Stomach (tissue), 4 donors: ENCODE measurements around the gene KMT2E.

Experiments
- CTCF ChIP-seq, 7 experiments: fragments of 450-650 bp in 4 of 7; fragments of 200-600 bp in 3 of 7; sonication (generic) in 3 of 7; IDR thresholded peaks; one replicate each; pipeline ENCODE4 v1.5.1; 2016 to 2019; ENCODE audit warnings: antibody characterized with exemption in 7 of 7, control low read depth in 2 of 7, mild to moderate bottlenecking in 1 of 7
- EP300 ChIP-seq: sonication (generic); formaldehyde crosslinking; IDR thresholded peaks from one replicate; pipeline ENCODE4 v1.6.1; 2017; ENCODE audit warnings: antibody characterized with exemption
- POLR2A ChIP-seq, 4 donors: fragments of 450-650 bp; IDR thresholded peaks; one replicate each; pipeline ENCODE4 v1.6.1; 2016; ENCODE audit warnings: antibody characterized with exemption in 4 of 4, control low read depth in 2 of 4, mild to moderate bottlenecking in 1 of 4, moderate library complexity in 1 of 4
- POLR2AphosphoS5 ChIP-seq, 3 donors: sonication (generic); formaldehyde crosslinking; IDR thresholded peaks; one replicate each; pipeline ENCODE4 v1.6.1; 2016; ENCODE audit warnings: antibody characterized with exemption in 3 of 3

GRCh38 chr7:105013816-105014692, at the start of gene KMT2E:
- TF ChIP-seq POLR2A (IDR thresholded peaks at IDR 0.05) (no peak), CTCF (IDR thresholded peaks at IDR 0.05) (peak in 1 of 7 experiments; percentile 33), POLR2AphosphoS5 (IDR thresholded peaks at IDR 0.05) (peak; percentile 16 to 86 (median 58)), EP300 (no peak)
